Measurements from ENCODE around the gene CFAP97D1.
A peak's percentile ranks its signal among the peaks of the same experiment; 100 is the strongest.

CFAP97D1 gene

DNA sequence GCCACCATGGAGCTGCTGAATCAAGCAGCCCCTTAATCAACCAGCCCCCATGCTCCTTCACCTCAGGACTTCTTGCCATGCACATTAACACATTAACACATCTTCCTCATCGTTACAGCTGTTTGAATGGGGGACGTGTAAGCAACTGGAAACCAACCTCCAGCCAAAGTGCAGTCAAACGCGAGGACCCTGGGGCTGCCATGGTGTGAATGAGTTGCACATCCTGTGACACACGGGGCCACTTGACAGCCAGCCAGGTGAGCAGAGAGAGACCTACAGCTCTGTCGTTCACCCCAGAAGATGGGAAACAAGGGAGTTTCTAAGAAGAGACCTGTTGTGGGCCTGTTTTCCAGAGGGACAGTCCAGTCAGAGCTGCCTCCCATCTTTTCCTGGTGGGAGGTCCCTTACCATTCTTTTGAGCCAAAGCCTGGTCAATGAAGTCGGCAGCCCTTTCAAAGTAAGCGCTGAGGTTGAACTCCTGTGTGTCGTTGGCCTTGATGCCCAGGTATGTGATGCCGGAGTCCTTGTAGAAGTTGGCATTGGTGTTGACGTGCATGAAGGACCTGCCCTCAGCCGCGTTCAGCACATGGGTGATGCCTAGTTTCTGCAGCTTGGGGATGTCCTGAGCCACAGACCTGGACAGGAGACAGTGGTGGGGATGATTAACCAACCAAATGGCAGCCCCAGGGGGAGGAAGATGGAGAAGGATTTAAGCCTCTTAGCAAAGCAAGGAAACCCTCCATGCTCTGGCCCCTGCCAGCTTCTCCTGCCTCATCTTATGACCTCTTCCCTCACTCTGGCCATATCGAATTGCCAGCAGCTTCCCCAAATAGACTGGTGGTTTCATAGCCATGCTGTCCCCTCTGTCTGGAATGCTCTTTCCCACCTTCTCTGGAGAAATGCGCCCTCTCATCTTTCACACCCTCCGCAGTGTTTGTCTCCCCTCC, 5.7 kb upstream of the CFAP97D1 start:
- H3K4me1 ChIP-seq, result no peaks in the 10 kb centered on the region
- H3K36me3 ChIP-seq, result peaks cover 46% of the 10 kb centered on the region
- no peak for DNase-seq

DNA sequence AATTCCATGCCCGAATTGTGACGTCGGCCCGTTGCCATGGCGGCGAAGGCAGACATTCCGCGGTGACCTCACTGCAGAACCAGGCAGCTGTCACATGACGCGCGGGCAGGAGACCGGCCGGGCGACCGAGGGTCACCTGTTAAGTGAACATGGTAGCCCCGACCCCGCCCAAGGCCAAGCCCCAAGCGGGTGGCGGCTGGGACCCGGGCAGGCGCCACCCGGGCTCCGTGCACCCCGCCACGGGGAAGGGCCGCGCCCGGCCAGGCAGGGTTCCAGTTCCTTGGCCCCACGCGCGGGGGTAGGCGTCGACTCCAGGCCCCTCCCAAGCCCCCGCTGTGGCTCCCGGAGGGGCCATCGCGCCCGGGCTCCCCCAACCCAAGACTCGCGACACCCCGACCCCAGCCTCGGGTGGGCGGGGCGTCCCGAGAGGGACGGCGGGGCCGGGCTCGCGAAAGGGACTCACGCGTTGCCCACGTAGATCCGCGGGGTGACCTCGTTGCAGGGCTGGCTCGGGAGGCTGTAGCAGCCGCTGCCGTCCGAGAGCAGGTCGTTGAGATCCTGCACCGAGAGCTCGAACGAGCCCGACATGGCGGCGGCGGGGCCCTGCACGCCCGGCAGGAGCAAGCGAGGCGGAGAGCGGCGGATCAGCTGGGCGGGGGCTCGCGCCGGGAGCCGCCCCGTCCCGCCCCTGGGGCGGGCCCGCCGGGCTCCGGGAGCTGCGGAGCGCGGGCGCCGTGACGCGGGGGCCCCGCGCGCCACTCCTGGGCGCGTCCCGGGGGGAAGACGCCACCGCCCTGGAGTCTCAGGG, 1.7 kb upstream of the CFAP97D1 start, which contains the start of gene DUSP3:
Gene DUSP3 (minus strand): TSS at position 641 of the 808 bp plus-strand sequence. CDS start 53 bp downstream, at position 588.
- Histone ChIP-seq H3K36me3 (peaks cover 20% of the 10 kb centered on the region), H3K27me3 (peaks cover 37% of the 10 kb centered on the region), H3K4me1 (no peaks in the 10 kb centered on the region), H3K4me3 (ENCODE audit: low read depth, low read length) (peak within 1 kb of the TSS; percentile 82), H3K9me3 (no peaks in the 10 kb centered on the region)
- peak; percentile 93 for DNase-seq
- TF ChIP-seq, protein P1, sequence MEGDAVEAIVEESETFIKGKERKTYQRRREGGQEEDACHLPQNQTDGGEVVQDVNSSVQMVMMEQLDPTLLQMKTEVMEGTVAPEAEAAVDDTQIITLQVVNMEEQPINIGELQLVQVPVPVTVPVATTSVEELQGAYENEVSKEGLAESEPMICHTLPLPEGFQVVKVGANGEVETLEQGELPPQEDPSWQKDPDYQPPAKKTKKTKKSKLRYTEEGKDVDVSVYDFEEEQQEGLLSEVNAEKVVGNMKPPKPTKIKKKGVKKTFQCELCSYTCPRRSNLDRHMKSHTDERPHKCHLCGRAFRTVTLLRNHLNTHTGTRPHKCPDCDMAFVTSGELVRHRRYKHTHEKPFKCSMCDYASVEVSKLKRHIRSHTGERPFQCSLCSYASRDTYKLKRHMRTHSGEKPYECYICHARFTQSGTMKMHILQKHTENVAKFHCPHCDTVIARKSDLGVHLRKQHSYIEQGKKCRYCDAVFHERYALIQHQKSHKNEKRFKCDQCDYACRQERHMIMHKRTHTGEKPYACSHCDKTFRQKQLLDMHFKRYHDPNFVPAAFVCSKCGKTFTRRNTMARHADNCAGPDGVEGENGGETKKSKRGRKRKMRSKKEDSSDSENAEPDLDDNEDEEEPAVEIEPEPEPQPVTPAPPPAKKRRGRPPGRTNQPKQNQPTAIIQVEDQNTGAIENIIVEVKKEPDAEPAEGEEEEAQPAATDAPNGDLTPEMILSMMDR (IDR thresholded peaks at IDR 0.05; ENCODE audit: low read depth, low read length), result no peak

More for the DNA sequence above, 5.7 kb upstream of the CFAP97D1 start:
- TF ChIP-seq, protein P1 (IDR thresholded peaks at IDR 0.05; ENCODE audit: low read depth, low read length), result no peak
- Histone ChIP-seq H3K4me3 (ENCODE audit: low read depth, low read length) (no peak overlapping the region), H3K9me3 (no peaks in the 10 kb centered on the region), H3K27me3 (peaks cover 6% of the 10 kb centered on the region)

DNA sequence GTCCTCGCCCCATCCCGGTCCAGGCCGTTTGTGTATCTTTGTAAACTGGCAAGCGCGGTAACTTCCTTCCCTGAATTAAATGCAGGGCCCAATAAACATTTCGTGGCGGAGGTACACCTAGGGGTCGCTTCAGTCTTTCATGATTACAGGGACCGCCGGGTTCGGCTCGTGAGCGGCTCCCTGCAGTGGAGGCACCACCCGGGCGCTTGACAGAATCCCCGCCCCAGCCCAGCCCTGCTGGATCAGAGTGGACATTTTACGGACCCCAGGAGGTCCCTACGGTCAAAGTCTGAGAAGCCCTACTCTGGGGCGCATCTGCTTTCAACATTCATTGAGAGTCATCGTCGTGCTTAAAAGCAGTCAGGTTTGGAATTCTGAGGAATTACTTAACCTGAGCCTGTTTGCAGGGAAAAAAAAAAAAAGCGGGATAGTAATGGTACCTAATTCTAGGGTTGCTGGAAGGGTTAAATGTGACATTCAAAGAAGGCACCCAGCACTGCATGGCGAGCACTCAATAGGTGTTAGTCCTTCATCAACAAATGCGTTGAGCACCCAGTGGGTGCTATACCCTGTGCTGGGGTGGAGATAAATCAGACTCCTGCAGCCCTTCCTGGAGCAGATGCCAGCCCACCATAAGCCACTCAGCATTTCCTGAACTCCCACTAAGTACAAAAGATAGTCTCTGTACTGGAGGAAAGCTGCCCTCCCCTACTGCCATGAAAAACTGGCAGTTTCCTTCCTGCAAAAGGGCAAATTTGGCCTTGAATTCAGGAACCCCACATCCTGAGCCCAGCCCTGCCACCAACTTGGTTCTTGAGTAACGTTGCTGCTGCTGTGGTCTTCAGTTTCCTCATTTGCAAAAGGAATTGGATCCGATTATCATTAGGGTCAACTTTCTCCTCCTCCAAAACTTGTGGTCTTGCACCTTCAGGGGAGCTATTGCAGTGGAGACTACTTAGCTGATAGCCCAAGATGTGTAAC, 800 bp upstream of the CFAP97D1 start:
- DNase-seq, result no peak
- peak overlapping the region; percentile 82 for H3K4me3 ChIP-seq (ENCODE audit: low read depth, low read length)
- H3K36me3 ChIP-seq, result peaks cover 14% of the 10 kb centered on the region
- H3K9me3 ChIP-seq, result no peaks in the 10 kb centered on the region
- H3K4me1 ChIP-seq, result no peaks in the 10 kb centered on the region
- peaks cover 42% of the 10 kb centered on the region for H3K27me3 ChIP-seq
- TF ChIP-seq, protein P1 (IDR thresholded peaks at IDR 0.05; ENCODE audit: low read depth, low read length), result peak; percentile 5; the same call in 1 of the 2 replicates

DNA sequence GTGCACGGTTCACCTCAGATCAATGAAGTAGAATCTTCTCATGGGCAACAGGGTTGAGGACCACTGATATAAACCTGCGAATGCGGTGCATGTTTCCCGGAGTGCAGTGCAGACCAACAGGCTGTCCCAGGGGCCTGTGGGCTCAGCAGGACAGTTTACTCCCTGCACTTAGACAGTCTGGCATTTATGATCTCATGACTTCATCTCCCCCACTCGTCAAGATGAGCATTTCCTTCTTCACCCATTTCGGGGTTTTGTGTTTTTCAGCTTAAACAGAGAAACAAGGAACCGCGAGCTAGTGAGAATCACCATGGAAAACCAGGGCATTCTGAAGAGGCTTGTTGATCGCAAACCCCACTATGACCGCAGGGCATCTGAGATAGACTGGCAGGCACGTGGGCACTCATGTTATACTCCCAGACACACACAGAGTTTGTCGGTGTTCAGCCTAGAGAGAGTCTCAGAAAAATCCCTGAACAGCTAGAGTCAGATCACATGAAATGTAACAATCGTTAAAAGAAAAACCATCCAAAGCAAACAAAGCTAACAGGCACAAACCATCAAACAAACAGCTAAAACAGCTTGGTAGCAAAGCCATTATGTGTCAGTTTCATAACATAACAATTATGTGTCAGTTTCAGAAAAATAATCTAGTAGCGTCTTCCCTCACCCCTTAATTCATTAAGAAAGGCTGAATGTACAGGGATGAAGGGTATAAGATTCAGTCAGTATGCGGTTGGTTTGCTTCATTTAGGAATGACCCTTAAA, 2.9 kb downstream of the CFAP97D1 start:
- Histone ChIP-seq H3K4me3 (ENCODE audit: low read depth, low read length) (no peak overlapping the region), H3K36me3 (no peaks in the 10 kb centered on the region), H3K4me1 (no peaks in the 10 kb centered on the region), H3K9me3 (no peaks in the 10 kb centered on the region), H3K27me3 (peaks cover 47% of the 10 kb centered on the region)
- no peak for DNase-seq
- TF ChIP-seq, protein P1 (IDR thresholded peaks at IDR 0.05; ENCODE audit: low read depth, low read length), result no peak

DNA sequence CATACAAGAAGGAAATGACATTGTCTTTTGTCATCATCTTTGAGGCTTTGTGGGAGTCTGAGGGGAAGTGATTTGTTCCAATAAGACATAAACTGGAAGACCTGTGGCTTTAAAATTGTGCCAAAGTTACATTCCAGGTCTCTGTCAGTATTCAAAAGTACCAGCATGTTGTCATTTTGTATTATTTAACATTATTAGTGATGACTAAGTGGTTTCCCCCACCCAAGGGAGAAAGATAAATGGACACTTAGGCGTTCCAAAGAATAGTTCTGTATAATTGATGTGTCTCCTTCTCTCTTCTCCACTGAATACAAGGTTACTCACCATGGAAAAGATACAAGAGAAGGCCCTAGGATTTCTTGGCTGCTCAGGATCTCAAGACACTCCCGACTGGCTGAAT, 3.8 kb downstream of the CFAP97D1 start:
- DNase-seq, result no peak
- Histone ChIP-seq H3K36me3 (no peaks in the 10 kb centered on the region), H3K27me3 (peaks cover 47% of the 10 kb centered on the region), H3K9me3 (no peaks in the 10 kb centered on the region), H3K4me1 (no peaks in the 10 kb centered on the region), H3K4me3 (ENCODE audit: low read depth, low read length) (no peak overlapping the region)
- TF ChIP-seq, protein P1 (IDR thresholded peaks at IDR 0.05; ENCODE audit: low read depth, low read length), result no peak
